Osteocyte (in vitro differentiated cells): ENCODE data around the gene OR10C1. TPM values are rescaled to one million over a fixed set of nuclear protein-coding genes. Genes with fewer than 3 reads are reported as not detected.

Experiments used
- DNase-seq: peaks from one replicate; pipeline ENCODE4 v3.0.0; 2021; ENCODE audit warnings: mixed read lengths; ENCODE audit not compliant: unreplicated experiment; ENCODE audit errors: extremely low spot score
- H3K27ac Mint-ChIP-seq: one replicate; pipeline ENCODE4 v1.8.0; 2021; ENCODE audit warnings: mild to moderate bottlenecking, mixed read lengths; ENCODE audit not compliant: unreplicated experiment
- H3K27me3 Mint-ChIP-seq: one replicate; pipeline ENCODE4 v1.8.0; 2021; ENCODE audit warnings: mixed read lengths; ENCODE audit not compliant: unreplicated experiment
- H3K36me3 Mint-ChIP-seq: one replicate; pipeline ENCODE4 v1.8.0; 2021; ENCODE audit warnings: mixed read lengths; ENCODE audit not compliant: unreplicated experiment
- H3K4me1 Mint-ChIP-seq: one replicate; pipeline ENCODE4 v1.8.0; 2021; ENCODE audit warnings: mixed read lengths; ENCODE audit not compliant: unreplicated experiment
- H3K4me3 Mint-ChIP-seq: one replicate; pipeline ENCODE4 v1.8.0; 2021; ENCODE audit warnings: mild to moderate bottlenecking, moderate library complexity, mixed read lengths; ENCODE audit not compliant: unreplicated experiment
- H3K9me3 Mint-ChIP-seq: one replicate; pipeline ENCODE4 v1.8.0; 2021; ENCODE audit warnings: mixed read lengths; ENCODE audit not compliant: unreplicated experiment
- CTCF ChIP-seq: fragments of 200-600 bp; sonication (generic); IDR thresholded peaks from 2 replicates; pipeline ENCODE4 v1.5.0; 2021; ENCODE audit warnings: antibody characterized with exemption, mild to moderate bottlenecking, moderate library complexity
- total RNA-seq: library from RNA; stranded (reverse); gene quantifications from 2 replicates; pipeline ENCODE4 v1.2.1, GENCODE V29; 2021

Gene OR10C1
- total RNA-seq, 1 donor from 2014 or later: not detected

GRCh38 chr6:29474996-29475395, 35.9 kb downstream of the OR10C1 start:
- Mint-ChIP-seq H3K36me3 (no peaks in the 10 kb centered on the region), H3K27me3 (no peaks in the 10 kb centered on the region), H3K4me3 (no peak overlapping the region), H3K9me3 (peaks cover 12% of the 10 kb centered on the region), H3K27ac (no peak overlapping the region), H3K4me1 (no peaks in the 10 kb centered on the region)
- no peak for DNase-seq
- TF ChIP-seq CTCF: no peak

- Mint-ChIP-seq H3K4me1 (no peaks in the 10 kb centered on the region), H3K9me3 (peaks cover 12% of the 10 kb centered on the region), H3K27me3 (no peaks in the 10 kb centered on the region), H3K27ac (no peak overlapping the region), H3K4me3 (no peak overlapping the region), H3K36me3 (no peaks in the 10 kb centered on the region)
- TF ChIP-seq CTCF: no peak
- no peak for DNase-seq
Measured at GRCh38 chr6:29477923-29478450, 38.9 kb downstream of the OR10C1 start.

GRCh38 chr6:29478740-29479139, 39.6 kb downstream of the OR10C1 start:
- peaks cover 12% of the 10 kb centered on the region for H3K9me3 Mint-ChIP-seq

GRCh38 chr6:29479560-29479959, 40.5 kb downstream of the OR10C1 start:
- no peak for DNase-seq
- Mint-ChIP-seq H3K27me3 (no peaks in the 10 kb centered on the region), H3K9me3 (peaks cover 12% of the 10 kb centered on the region), H3K4me1 (no peaks in the 10 kb centered on the region), H3K4me3 (no peak overlapping the region), H3K36me3 (no peaks in the 10 kb centered on the region), H3K27ac (no peak overlapping the region)
- TF ChIP-seq CTCF: no peak

More at GRCh38 chr6:29478740-29479139, 39.6 kb downstream of the OR10C1 start:
- no peak for DNase-seq
- Mint-ChIP-seq H3K4me3 (no peak overlapping the region), H3K4me1 (no peaks in the 10 kb centered on the region), H3K27me3 (no peaks in the 10 kb centered on the region), H3K27ac (no peak overlapping the region), H3K36me3 (no peaks in the 10 kb centered on the region)
- no peak for TF ChIP-seq CTCF

- no peak overlapping the region for H3K27ac Mint-ChIP-seq
Measured at GRCh38 chr6:29483186-29483585, 44.1 kb downstream of the OR10C1 start.

More at GRCh38 chr6:29483186-29483585, 44.1 kb downstream of the OR10C1 start:
- TF ChIP-seq CTCF: no peak
- H3K27me3 Mint-ChIP-seq: peaks cover 3% of the 10 kb centered on the region
- H3K9me3 Mint-ChIP-seq: peaks cover 9% of the 10 kb centered on the region
- no peak for DNase-seq
- no peaks in the 10 kb centered on the region for H3K4me1 Mint-ChIP-seq
- no peak overlapping the region for H3K4me3 Mint-ChIP-seq
- no peaks in the 10 kb centered on the region for H3K36me3 Mint-ChIP-seq
